ENCODE data around the gene ADH4.
A peak's percentile ranks its signal among the peaks of the same experiment; 100 is the strongest.
"Not testable (repeated sequence)": the region's sequence is repeated elsewhere in the genome, so short reads cannot be mapped to it uniquely, and the experiment has no call there.

Gene ADH4

GRCh38 chr4:99131378-99131777 lies 12.7 kb downstream of the ADH4 start:
- DNase-seq, result no peak

- no peak for DNase-seq
Observed at GRCh38 chr4:99126376-99126775, 17.7 kb downstream of the ADH4 start.

GRCh38 chr4:99121008-99121407 lies 23.1 kb downstream of the ADH4 start:
- no peak for DNase-seq

GRCh38 chr4:99120501-99120900 lies 23.6 kb downstream of the ADH4 start:
- no peak for DNase-seq

GRCh38 chr4:99117876-99118693 lies 26.0 kb downstream of the ADH4 start:
- no peak for DNase-seq

- DNase-seq, result not testable (repeated sequence)
Observed at GRCh38 chr4:99117122-99117841, 26.8 kb downstream of the ADH4 start.

GRCh38 chr4:99109286-99109685 lies 34.8 kb downstream of the ADH4 start:
- DNase-seq, result not testable (repeated sequence)

- DNase-seq, result no peak
Observed at GRCh38 chr4:99104153-99104552, 39.9 kb downstream of the ADH4 start.

- DNase-seq, result no peak
Observed at GRCh38 chr4:99103166-99103565, 40.9 kb downstream of the ADH4 start.

- DNase-seq, result no peak
Observed at GRCh38 chr4:99102634-99103033, 41.5 kb downstream of the ADH4 start.

GRCh38 chr4:99100876-99101275 lies 43.2 kb downstream of the ADH4 start:
- DNase-seq, result no peak

- DNase-seq, result not testable (repeated sequence)
Observed at GRCh38 chr4:99099814-99100213, 44.3 kb downstream of the ADH4 start.

- DNase-seq, result no peak
Observed at GRCh38 chr4:99099311-99099710, 44.8 kb downstream of the ADH4 start.

- not testable (repeated sequence) for DNase-seq
Observed at GRCh38 chr4:99091841-99092240, 52.3 kb downstream of the ADH4 start.

- no peak for DNase-seq
Observed at GRCh38 chr4:99091216-99091575, 52.9 kb downstream of the ADH4 start.

- no peak for DNase-seq
Observed at GRCh38 chr4:99090481-99091215, 53.4 kb downstream of the ADH4 start.

GRCh38 chr4:99088481-99089365 lies 55.4 kb downstream of the ADH4 start, which contains the start of gene ADH5:
TSS of gene ADH5 (minus strand) at chr4:99088788. CDS start at chr4:99088700, 88 bp downstream.
- DNase-seq, result peak; percentile 82

GRCh38 chr4:99088023-99088449 lies 56.1 kb downstream of the ADH4 start:
- no peak for DNase-seq

- no peak for DNase-seq
Observed at GRCh38 chr4:99084595-99084994, 59.5 kb downstream of the ADH4 start.

- DNase-seq, result no peak
Observed at GRCh38 chr4:99082192-99082591, 61.9 kb downstream of the ADH4 start.

GRCh38 chr4:99080869-99081268 lies 63.2 kb downstream of the ADH4 start:
- DNase-seq, result not testable (repeated sequence)

GRCh38 chr4:99079625-99080295 lies 64.3 kb downstream of the ADH4 start:
- no peak for DNase-seq

All from NCI-H1092 (cell line).